Peyer's patch (tissue), 4 donors: Measurements from ENCODE around the gene RTCA.
"Not testable (repeated sequence)": the region's sequence is repeated elsewhere in the genome, so short reads cannot be mapped to it uniquely, and the experiment has no call there.

Source experiments
- POLR2A ChIP-seq, 2 donors: fragments of 450-650 bp; IDR thresholded peaks; one replicate each; pipeline ENCODE4 v1.5.1; 2017; ENCODE audit warnings: antibody characterized with exemption in 2 of 2, mild to moderate bottlenecking in 2 of 2, moderate library complexity in 2 of 2
- TF ChIP-seq, protein P1 (sequence below), 6 experiments: fragments of 450-650 bp in 4 of 6; fragments of 200-600 bp in 2 of 6; sonication (generic) in 1 of 6; IDR thresholded peaks; one replicate each; pipeline ENCODE4 v1.5.1; 2017 to 2019; ENCODE audit warnings: antibody characterized with exemption in 6 of 6, mild to moderate bottlenecking in 3 of 6, moderate library complexity in 1 of 6

- not testable (repeated sequence) for TF ChIP-seq POLR2A (IDR thresholded peaks at IDR 0.05)
- TF ChIP-seq, protein P1, sequence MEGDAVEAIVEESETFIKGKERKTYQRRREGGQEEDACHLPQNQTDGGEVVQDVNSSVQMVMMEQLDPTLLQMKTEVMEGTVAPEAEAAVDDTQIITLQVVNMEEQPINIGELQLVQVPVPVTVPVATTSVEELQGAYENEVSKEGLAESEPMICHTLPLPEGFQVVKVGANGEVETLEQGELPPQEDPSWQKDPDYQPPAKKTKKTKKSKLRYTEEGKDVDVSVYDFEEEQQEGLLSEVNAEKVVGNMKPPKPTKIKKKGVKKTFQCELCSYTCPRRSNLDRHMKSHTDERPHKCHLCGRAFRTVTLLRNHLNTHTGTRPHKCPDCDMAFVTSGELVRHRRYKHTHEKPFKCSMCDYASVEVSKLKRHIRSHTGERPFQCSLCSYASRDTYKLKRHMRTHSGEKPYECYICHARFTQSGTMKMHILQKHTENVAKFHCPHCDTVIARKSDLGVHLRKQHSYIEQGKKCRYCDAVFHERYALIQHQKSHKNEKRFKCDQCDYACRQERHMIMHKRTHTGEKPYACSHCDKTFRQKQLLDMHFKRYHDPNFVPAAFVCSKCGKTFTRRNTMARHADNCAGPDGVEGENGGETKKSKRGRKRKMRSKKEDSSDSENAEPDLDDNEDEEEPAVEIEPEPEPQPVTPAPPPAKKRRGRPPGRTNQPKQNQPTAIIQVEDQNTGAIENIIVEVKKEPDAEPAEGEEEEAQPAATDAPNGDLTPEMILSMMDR (IDR thresholded peaks at IDR 0.05) = not testable (repeated sequence)
These were observed 31.0 kb downstream of the RTCA start for GRCh38 chr1:100296997-100297396.
